ENCODE data around the gene MYRF. TPM values are rescaled to one million over a fixed set of nuclear protein-coding genes. Genes with fewer than 3 reads are reported as not detected.

Gene MYRF
- total and polyA plus RNA-seq, 2 of the 13 experiments (the other 11 are each of a cell fraction or from before 2014, with no cell fraction given) = 10.2 to 25.9 TPM

DNA sequence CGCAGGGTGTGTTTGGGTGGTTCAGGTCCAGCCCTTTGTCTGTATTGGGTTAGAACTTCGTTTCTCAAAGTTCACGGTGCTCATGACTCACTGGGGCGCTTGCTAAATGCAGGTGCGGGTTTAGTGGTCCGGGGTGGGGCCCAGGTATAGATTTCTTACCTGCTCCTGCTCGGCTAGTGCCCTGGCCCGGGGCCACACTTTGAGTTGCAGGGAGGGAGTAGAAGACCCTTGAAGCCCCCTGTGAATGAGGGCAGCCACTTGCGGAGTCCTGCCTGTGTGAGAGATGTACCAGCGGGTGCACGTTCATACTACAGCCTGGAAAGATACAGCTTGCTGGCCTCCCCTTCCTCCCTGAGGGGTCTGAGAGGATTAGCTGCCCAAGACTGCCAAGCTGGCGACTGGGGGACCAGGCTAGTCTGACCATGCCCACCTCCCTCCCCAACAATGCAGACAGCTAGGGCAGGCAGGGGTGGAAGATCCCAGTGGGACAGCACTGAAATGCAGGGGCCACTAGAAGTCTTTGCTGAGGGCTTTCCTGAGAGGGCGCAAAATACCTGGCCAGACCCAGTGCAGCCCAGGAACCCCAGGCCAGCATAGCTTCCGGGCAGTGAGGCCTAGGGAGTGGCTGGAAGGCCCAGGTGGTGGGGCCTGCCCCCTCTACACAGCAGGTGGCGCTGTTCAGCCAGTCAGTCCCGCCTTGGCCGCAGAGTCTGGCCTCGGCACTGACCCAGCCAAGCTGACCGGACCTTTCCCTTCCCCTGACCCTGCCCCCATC, 5.1 kb upstream of the MYRF start (continued):
- TF ChIP-seq, protein P1, sequence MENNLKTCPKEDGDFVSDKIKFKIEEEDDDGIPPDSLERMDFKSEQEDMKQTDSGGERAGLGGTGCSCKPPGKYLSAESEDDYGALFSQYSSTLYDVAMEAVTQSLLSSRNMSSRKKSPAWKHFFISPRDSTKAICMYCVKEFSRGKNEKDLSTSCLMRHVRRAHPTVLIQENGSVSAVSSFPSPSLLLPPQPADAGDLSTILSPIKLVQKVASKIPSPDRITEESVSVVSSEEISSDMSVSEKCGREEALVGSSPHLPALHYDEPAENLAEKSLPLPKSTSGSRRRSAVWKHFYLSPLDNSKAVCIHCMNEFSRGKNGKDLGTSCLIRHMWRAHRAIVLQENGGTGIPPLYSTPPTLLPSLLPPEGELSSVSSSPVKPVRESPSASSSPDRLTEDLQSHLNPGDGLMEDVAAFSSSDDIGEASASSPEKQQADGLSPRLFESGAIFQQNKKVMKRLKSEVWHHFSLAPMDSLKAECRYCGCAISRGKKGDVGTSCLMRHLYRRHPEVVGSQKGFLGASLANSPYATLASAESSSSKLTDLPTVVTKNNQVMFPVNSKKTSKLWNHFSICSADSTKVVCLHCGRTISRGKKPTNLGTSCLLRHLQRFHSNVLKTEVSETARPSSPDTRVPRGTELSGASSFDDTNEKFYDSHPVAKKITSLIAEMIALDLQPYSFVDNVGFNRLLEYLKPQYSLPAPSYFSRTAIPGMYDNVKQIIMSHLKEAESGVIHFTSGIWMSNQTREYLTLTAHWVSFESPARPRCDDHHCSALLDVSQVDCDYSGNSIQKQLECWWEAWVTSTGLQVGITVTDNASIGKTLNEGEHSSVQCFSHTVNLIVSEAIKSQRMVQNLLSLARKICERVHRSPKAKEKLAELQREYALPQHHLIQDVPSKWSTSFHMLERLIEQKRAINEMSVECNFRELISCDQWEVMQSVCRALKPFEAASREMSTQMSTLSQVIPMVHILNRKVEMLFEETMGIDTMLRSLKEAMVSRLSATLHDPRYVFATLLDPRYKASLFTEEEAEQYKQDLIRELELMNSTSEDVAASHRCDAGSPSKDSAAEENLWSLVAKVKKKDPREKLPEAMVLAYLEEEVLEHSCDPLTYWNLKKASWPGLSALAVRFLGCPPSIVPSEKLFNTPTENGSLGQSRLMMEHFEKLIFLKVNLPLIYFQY (CRISPR knock-in tag; IDR thresholded peaks at IDR 0.05; ENCODE audit: borderline replicate concordance) = peak; percentile 95
- 0 out of 2 replicates have a peak, but pooled peaks have one; percentile 6 for TF ChIP-seq ZNF317 (CRISPR knock-in tag; IDR thresholded peaks at IDR 0.05)
- TF ChIP-seq ZNF335 (CRISPR knock-in tag; IDR thresholded peaks at IDR 0.05) = no peak
- TF ChIP-seq ZNF430 (CRISPR knock-in tag; IDR thresholded peaks at IDR 0.05) = 0 out of 2 replicates have a peak, but pooled peaks have one; percentile 46
- TF ChIP-seq, protein P2, sequence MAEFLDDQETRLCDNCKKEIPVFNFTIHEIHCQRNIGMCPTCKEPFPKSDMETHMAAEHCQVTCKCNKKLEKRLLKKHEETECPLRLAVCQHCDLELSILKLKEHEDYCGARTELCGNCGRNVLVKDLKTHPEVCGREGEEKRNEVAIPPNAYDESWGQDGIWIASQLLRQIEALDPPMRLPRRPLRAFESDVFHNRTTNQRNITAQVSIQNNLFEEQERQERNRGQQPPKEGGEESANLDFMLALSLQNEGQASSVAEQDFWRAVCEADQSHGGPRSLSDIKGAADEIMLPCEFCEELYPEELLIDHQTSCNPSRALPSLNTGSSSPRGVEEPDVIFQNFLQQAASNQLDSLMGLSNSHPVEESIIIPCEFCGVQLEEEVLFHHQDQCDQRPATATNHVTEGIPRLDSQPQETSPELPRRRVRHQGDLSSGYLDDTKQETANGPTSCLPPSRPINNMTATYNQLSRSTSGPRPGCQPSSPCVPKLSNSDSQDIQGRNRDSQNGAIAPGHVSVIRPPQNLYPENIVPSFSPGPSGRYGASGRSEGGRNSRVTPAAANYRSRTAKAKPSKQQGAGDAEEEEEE (CRISPR knock-in tag; IDR thresholded peaks at IDR 0.05; ENCODE audit: borderline replicate concordance) = 0 out of 2 replicates have a peak, but pooled peaks have one; percentile 80
- TF ChIP-seq NFKB2 (CRISPR knock-in tag; IDR thresholded peaks at IDR 0.05; ENCODE audit: borderline replicate concordance) = peak; percentile 52; the same call in 1 of the 2 replicates
- TF ChIP-seq, protein P3, sequence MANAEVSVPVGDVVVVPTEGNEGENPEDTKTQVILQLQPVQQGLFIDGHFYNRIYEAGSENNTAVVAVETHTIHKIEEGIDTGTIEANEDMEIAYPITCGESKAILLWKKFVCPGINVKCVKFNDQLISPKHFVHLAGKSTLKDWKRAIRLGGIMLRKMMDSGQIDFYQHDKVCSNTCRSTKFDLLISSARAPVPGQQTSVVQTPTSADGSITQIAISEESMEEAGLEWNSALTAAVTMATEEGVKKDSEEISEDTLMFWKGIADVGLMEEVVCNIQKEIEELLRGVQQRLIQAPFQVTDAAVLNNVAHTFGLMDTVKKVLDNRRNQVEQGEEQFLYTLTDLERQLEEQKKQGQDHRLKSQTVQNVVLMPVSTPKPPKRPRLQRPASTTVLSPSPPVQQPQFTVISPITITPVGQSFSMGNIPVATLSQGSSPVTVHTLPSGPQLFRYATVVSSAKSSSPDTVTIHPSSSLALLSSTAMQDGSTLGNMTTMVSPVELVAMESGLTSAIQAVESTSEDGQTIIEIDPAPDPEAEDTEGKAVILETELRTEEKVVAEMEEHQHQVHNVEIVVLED (CRISPR knock-in tag; IDR thresholded peaks at IDR 0.05; ENCODE audit: borderline replicate concordance) = peak; percentile 55; the same call in 1 of the 2 replicates
- TF ChIP-seq, protein P4, sequence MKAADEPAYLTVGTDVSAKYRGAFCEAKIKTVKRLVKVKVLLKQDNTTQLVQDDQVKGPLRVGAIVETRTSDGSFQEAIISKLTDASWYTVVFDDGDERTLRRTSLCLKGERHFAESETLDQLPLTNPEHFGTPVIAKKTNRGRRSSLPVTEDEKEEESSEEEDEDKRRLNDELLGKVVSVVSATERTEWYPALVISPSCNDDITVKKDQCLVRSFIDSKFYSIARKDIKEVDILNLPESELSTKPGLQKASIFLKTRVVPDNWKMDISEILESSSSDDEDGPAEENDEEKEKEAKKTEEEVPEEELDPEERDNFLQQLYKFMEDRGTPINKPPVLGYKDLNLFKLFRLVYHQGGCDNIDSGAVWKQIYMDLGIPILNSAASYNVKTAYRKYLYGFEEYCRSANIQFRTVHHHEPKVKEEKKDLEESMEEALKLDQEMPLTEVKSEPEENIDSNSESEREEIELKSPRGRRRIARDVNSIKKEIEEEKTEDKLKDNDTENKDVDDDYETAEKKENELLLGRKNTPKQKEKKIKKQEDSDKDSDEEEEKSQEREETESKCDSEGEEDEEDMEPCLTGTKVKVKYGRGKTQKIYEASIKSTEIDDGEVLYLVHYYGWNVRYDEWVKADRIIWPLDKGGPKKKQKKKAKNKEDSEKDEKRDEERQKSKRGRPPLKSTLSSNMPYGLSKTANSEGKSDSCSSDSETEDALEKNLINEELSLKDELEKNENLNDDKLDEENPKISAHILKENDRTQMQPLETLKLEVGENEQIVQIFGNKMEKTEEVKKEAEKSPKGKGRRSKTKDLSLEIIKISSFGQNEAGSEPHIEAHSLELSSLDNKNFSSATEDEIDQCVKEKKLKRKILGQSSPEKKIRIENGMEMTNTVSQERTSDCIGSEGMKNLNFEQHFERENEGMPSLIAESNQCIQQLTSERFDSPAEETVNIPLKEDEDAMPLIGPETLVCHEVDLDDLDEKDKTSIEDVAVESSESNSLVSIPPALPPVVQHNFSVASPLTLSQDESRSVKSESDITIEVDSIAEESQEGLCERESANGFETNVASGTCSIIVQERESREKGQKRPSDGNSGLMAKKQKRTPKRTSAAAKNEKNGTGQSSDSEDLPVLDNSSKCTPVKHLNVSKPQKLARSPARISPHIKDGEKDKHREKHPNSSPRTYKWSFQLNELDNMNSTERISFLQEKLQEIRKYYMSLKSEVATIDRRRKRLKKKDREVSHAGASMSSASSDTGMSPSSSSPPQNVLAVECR (CRISPR knock-in tag; IDR thresholded peaks at IDR 0.05; ENCODE audit: borderline replicate concordance) = peak; percentile 58; the same call in 1 of the 2 replicates
- TF ChIP-seq, protein P5, sequence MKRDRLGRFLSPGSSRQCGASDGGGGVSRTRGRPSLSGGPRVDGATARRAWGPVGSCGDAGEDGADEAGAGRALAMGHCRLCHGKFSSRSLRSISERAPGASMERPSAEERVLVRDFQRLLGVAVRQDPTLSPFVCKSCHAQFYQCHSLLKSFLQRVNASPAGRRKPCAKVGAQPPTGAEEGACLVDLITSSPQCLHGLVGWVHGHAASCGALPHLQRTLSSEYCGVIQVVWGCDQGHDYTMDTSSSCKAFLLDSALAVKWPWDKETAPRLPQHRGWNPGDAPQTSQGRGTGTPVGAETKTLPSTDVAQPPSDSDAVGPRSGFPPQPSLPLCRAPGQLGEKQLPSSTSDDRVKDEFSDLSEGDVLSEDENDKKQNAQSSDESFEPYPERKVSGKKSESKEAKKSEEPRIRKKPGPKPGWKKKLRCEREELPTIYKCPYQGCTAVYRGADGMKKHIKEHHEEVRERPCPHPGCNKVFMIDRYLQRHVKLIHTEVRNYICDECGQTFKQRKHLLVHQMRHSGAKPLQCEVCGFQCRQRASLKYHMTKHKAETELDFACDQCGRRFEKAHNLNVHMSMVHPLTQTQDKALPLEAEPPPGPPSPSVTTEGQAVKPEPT (CRISPR knock-in tag; IDR thresholded peaks at IDR 0.05; ENCODE audit: low read depth) = peak; percentile 22; the same call in 1 of the 2 replicates
- TF ChIP-seq ATF7-NPFF (CRISPR knock-in tag; IDR thresholded peaks at IDR 0.05; ENCODE audit: low read depth) = 0 out of 2 replicates have a peak, but pooled peaks have one; percentile 24
- TF ChIP-seq SOX6 (IDR thresholded peaks at IDR 0.05) = no peak
- TF ChIP-seq SOX6 (CRISPR knock-in tag; IDR thresholded peaks at IDR 0.05) = peak; percentile 50
- TF ChIP-seq AHR (CRISPR knock-in tag; IDR thresholded peaks at IDR 0.05) = no peak

Data from HepG2 (cell line).